Neutrophil (primary cell): ENCODE measurements around the gene LRBA.

ENCODE experiments used
- H3K27ac ChIP-seq: fragments of 200-600 bp; sonication (generic); 2 replicates; pipeline ENCODE4 v1.5.1; 2016; ENCODE audit warnings: mild to moderate bottlenecking, moderate library complexity
- H3K27me3 ChIP-seq: fragments of 200-600 bp; sonication (generic); 2 replicates; pipeline ENCODE4 v1.6.0; 2016; ENCODE audit warnings: mild to moderate bottlenecking
- H3K36me3 ChIP-seq: fragments of 200-600 bp; sonication (generic); 2 replicates; pipeline ENCODE4 v1.5.1; 2017
- H3K4me1 ChIP-seq, 2 experiments: fragments of 200-600 bp in 1 of 2; sonication (generic) in 1 of 2; 1 replicate in 1 of 2; 2 replicates in 1 of 2; pipeline versions ENCODE4 v1.5.1 to v1.6.1; 2013 to 2016; ENCODE audit warnings: low read depth in 1 of 2, low read length in 1 of 2, mild to moderate bottlenecking in 1 of 2, moderate library complexity in 1 of 2; ENCODE audit not compliant: control insufficient read depth in 1 of 2, insufficient read depth in 1 of 2
- H3K4me3 ChIP-seq, 2 experiments: fragments of 200-600 bp in 1 of 2; sonication (generic) in 1 of 2; 1 replicate in 1 of 2; 2 replicates in 1 of 2; pipeline ENCODE4 v1.5.1; 2013 to 2016; ENCODE audit warnings: low read depth in 1 of 2, low read length in 1 of 2, mild to moderate bottlenecking in 1 of 2, moderate library complexity in 1 of 2
- H3K9me3 ChIP-seq: fragments of 200-600 bp; sonication (generic); 2 replicates; pipeline ENCODE4 v1.5.1; 2016
- TF ChIP-seq, protein P1 (sequence below): fragments of 200-600 bp; sonication (generic); IDR thresholded peaks from 2 replicates; pipeline ENCODE4 v1.5.1; 2016; ENCODE audit warnings: antibody characterized with exemption

The LRBA gene

DNA sequence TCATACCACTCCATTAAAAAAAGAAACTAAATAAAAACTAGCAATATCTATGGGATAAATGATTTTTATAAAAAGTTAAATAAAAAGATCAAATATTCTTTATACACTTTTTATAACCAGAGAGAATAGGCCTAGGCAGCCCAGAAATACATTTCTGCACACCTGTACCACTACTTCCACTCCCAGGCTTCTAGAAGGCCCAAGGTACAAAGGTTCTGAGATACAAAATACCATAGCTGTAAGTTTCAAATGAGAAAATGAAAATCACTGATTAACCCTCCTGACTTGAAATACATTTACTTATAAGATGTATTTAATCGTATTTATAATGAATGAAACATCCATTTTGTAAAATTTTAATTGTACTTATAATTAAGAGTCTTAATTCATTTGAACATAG is 659.7 kb downstream of the LRBA start:
- Histone ChIP-seq H3K27me3 (no peaks in the 10 kb centered on the region), H3K9me3 (no peaks in the 10 kb centered on the region), H3K4me3 (no peak overlapping the region), H3K36me3 (no peaks in the 10 kb centered on the region), H3K27ac (no peak overlapping the region), H3K4me1 (no peaks in the 10 kb centered on the region)
- TF ChIP-seq, protein P1, sequence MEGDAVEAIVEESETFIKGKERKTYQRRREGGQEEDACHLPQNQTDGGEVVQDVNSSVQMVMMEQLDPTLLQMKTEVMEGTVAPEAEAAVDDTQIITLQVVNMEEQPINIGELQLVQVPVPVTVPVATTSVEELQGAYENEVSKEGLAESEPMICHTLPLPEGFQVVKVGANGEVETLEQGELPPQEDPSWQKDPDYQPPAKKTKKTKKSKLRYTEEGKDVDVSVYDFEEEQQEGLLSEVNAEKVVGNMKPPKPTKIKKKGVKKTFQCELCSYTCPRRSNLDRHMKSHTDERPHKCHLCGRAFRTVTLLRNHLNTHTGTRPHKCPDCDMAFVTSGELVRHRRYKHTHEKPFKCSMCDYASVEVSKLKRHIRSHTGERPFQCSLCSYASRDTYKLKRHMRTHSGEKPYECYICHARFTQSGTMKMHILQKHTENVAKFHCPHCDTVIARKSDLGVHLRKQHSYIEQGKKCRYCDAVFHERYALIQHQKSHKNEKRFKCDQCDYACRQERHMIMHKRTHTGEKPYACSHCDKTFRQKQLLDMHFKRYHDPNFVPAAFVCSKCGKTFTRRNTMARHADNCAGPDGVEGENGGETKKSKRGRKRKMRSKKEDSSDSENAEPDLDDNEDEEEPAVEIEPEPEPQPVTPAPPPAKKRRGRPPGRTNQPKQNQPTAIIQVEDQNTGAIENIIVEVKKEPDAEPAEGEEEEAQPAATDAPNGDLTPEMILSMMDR, result no peak

DNA sequence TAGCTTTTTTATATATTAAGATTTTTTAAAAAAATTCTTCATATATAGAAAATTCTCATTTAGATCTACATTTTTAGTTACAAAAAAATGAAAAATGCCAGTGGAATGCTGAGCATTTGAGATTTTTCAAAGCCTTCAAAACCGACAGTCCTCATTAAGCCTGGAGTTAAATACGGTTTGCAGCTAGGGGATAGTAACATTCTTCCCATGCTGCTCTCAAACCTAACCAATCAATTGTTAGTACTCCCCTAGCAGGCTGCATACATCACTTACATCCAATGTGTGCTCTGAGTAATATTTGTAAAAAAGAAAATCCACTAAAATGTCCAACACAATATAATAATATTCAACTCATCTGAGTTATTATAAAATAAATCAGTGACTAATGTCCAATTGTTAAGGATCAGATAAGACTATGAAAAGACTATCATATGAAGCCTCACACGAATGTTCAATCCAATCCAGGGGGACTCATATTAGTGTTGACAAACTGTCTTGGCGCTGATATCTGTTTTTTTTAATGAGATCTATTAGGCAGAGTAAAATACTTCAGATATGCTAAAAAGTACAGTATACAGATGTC is 660.8 kb downstream of the LRBA start:
- Histone ChIP-seq H3K27ac (no peak overlapping the region), H3K9me3 (no peaks in the 10 kb centered on the region), H3K4me1 (no peaks in the 10 kb centered on the region), H3K36me3 (no peaks in the 10 kb centered on the region), H3K27me3 (no peaks in the 10 kb centered on the region), H3K4me3 (no peak overlapping the region)
- TF ChIP-seq, protein P1, result no peak

DNA sequence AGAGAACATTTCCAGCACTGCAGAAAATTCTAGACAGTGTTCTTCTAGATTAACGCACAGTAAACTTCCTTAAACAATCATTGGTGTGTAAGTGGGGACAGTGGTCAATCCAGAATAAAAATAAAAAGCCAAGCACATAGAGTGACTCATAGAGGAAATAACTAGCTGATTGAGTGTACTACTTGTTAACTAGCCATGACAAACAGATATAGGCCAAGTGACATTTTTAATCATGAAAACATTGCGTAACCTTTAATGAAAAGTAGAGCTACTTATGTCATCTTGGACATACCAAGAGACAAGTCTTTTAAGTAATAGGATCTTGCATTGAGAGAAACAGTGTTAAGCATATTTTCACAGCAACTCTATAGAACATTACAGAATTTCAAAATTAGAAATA is 667.0 kb downstream of the LRBA start:
- TF ChIP-seq, protein P1, result no peak
- Histone ChIP-seq H3K36me3 (no peaks in the 10 kb centered on the region), H3K27me3 (no peaks in the 10 kb centered on the region), H3K4me3 (no peak overlapping the region), H3K27ac (no peak overlapping the region), H3K9me3 (no peaks in the 10 kb centered on the region), H3K4me1 (no peaks in the 10 kb centered on the region)

DNA sequence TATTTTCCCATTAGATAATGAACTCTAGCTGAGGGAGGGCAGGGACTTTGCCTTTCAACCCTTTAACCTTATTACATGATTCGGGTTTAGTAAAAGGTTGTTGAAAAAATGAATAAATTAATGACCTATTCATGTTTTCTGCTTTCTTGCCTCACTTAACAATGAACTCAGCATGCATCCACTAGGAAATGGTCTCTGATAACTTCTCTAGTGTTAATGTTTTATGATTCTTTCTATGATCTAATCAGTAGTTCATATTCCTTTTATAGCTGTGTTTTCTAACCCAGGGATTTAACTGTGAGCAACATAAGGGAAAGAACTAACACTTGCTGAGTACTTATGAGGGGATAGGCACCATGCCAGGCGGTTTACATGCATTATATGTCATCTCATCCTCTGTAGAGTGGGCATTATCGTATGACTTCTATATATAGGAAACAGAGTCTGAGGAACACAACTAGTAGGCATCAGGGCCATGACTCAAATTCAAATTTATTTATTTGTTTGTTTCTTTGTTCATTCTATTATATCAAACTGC is 669.8 kb downstream of the LRBA start:
- TF ChIP-seq, protein P1, result no peak
- Histone ChIP-seq H3K27ac (no peak overlapping the region), H3K27me3 (no peaks in the 10 kb centered on the region)

DNA sequence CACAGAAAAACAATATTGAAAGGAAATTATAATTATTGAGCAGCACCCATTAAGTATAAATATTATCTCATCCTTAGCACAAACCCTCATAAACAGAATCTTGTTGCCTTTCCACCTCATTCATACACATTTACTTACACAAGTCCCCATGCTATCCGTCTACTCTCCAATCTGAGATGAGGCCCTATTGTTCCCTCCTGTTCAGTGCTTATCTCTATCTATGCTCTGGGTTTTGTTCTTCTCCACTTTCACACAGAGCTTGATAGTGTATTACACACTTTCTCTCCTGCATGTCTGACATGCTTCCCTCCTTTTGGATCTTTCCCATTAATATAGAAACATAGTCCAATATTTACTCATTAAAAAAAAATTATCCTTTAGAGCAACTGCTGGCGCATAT is 671.3 kb downstream of the LRBA start:
- Histone ChIP-seq H3K36me3 (no peaks in the 10 kb centered on the region), H3K9me3 (no peaks in the 10 kb centered on the region), H3K4me1 (no peaks in the 10 kb centered on the region), H3K4me3 (no peak overlapping the region), H3K27ac (no peak overlapping the region), H3K27me3 (no peaks in the 10 kb centered on the region)
- TF ChIP-seq, protein P1, result no peak

More for the DNA sequence above, 669.8 kb downstream of the LRBA start:
- Histone ChIP-seq H3K9me3 (no peaks in the 10 kb centered on the region), H3K36me3 (no peaks in the 10 kb centered on the region), H3K4me3 (no peak overlapping the region), H3K4me1 (no peaks in the 10 kb centered on the region)
